ENCODE measurements around the gene C17orf113. TPM values are rescaled to one million over a fixed set of nuclear protein-coding genes. Genes with fewer than 3 reads are reported as not detected.
A peak's percentile ranks its signal among the peaks of the same experiment; 100 is the strongest.

C17orf113 gene
- total and polyA plus RNA-seq, 2 of the 13 experiments (the other 11 are each of a cell fraction or from before 2014, with no cell fraction given): 0.87 to 1.1 TPM

GRCh38 chr17:42027961-42028790 lies 22.2 kb downstream of the C17orf113 start (continued):
- TF ChIP-seq U2AF2 (IDR thresholded peaks at IDR 0.05; ENCODE audit: low read depth, low read length) (no peak), PHF8 (CRISPR knock-in tag; IDR thresholded peaks at IDR 0.05) (peak; percentile 56), NFYB (CRISPR knock-in tag; IDR thresholded peaks at IDR 0.05) (no peak), ARNTL (CRISPR knock-in tag; IDR thresholded peaks at IDR 0.05) (no peak), ZNF644 (CRISPR knock-in tag; IDR thresholded peaks at IDR 0.05; ENCODE audit: low read depth) (peak; percentile 37; the same call in 1 of the 2 replicates), ZNF567 (CRISPR knock-in tag; IDR thresholded peaks at IDR 0.05; ENCODE audit: borderline replicate concordance) (0 out of 2 replicates have a peak, but pooled peaks have one; percentile 44), MAF1 (CRISPR knock-in tag; IDR thresholded peaks at IDR 0.05; ENCODE audit: borderline replicate concordance) (no peak), HOMEZ (CRISPR knock-in tag; IDR thresholded peaks at IDR 0.05; ENCODE audit: low read depth) (no peak; the same call in 1 of the 2 replicates), LRRFIP1 (CRISPR knock-in tag; conservative IDR thresholded peaks at IDR 0.05) (no peak), DPF2 (CRISPR knock-in tag; IDR thresholded peaks at IDR 0.05; ENCODE audit: borderline replicate concordance, low read depth) (no peak), YY1 (IDR thresholded peaks at IDR 0.05; ENCODE audit: insufficient read depth, insufficient replicate concordance, low read depth, low read length) (no peak), ZNF768 (CRISPR knock-in tag; IDR thresholded peaks at IDR 0.05) (no peak), ZNF749 (CRISPR knock-in tag; IDR thresholded peaks at IDR 0.05; ENCODE audit: borderline replicate concordance) (no peak), ATF1 (CRISPR knock-in tag; IDR thresholded peaks at IDR 0.05) (no peak), HNRNPK (IDR thresholded peaks at IDR 0.05; ENCODE audit: low read depth, low read length, poor library complexity, severe bottlenecking) (no peak), NFYC (CRISPR knock-in tag; IDR thresholded peaks at IDR 0.05) (no peak; the same call in 1 of the 2 replicates), CREB1 (IDR thresholded peaks at IDR 0.05) (no peak), CREB1 (CRISPR knock-in tag; IDR thresholded peaks at IDR 0.05) (no peak)
- TF ChIP-seq, protein P1, sequence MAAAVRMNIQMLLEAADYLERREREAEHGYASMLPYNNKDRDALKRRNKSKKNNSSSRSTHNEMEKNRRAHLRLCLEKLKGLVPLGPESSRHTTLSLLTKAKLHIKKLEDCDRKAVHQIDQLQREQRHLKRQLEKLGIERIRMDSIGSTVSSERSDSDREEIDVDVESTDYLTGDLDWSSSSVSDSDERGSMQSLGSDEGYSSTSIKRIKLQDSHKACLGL (CRISPR knock-in tag; IDR thresholded peaks at IDR 0.05): peak; percentile 62; the same call in 1 of the 2 replicates
- TF ChIP-seq, protein P2, sequence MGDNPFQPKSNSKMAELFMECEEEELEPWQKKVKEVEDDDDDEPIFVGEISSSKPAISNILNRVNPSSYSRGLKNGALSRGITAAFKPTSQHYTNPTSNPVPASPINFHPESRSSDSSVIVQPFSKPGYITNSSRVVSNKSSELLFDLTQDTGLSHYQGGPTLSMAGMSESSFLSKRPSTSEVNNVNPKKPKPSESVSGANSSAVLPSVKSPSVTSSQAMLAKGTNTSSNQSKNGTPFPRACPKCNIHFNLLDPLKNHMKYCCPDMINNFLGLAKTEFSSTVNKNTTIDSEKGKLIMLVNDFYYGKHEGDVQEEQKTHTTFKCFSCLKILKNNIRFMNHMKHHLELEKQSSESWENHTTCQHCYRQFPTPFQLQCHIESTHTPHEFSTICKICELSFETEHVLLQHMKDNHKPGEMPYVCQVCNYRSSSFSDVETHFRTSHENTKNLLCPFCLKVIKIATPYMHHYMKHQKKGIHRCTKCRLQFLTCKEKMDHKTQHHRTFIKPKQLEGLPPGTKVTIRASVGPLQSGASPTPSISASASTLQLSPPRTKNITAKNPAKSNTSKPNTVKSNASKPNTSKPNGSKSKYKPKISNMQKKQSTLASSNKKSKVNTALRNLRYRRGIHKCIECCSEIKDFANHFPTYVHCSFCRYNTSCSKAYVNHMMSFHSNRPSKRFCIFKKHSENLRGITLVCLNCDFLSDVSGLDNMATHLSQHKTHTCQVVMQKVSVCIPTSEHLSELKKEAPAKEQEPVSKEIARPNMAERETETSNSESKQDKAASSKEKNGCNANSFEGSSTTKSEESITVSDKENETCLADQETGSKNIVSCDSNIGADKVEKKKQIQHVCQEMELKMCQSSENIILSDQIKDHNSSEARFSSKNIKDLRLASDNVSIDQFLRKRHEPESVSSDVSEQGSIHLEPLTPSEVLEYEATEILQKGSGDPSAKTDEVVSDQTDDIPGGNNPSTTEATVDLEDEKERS (CRISPR knock-in tag; IDR thresholded peaks at IDR 0.05): no peak
- TF ChIP-seq, protein P3, sequence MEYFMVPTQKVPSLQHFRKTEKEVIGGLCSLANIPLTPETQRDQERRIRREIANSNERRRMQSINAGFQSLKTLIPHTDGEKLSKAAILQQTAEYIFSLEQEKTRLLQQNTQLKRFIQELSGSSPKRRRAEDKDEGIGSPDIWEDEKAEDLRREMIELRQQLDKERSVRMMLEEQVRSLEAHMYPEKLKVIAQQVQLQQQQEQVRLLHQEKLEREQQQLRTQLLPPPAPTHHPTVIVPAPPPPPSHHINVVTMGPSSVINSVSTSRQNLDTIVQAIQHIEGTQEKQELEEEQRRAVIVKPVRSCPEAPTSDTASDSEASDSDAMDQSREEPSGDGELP (IDR thresholded peaks at IDR 0.05; ENCODE audit: borderline replicate concordance, low read depth): no peak

All from HepG2 (cell line).